ENCODE results near the gene A3GALT2.
"Not testable (repeated sequence)": the region's sequence is repeated elsewhere in the genome, so short reads cannot be mapped to it uniquely, and the experiment has no call there.

Gene A3GALT2

DNA sequence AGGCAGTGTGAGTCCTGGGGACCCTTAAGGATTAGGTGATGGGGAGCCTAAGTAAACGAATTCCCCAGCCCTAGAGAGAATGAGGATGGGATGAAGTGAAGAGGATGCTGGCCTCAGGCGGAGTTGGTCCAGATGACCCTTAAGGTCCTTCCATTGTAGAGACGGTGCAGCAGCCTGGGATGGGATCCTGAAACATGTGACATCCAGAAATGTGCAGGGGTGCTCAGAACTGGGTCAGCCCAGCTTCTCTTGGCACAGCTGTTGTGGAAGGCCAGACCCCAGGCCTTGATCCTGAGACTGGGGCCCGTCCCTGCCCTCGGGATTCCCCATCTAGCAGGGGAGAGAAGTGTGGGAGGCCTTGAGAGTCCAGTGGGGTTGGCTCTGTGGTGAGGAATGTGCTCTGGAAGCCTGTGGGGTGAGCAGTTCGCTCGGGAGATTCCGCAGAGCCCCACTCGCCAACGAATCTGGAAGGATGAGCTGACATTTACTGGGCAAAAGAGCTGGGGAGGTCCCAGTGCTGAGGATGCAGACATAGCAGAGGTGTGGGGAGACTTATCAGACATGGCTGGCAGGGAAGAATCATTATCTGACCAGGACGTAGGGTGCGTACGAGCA is 28.1 kb downstream of the A3GALT2 start:
- DNase-seq (ENCODE audit: low read depth): no peak

DNA sequence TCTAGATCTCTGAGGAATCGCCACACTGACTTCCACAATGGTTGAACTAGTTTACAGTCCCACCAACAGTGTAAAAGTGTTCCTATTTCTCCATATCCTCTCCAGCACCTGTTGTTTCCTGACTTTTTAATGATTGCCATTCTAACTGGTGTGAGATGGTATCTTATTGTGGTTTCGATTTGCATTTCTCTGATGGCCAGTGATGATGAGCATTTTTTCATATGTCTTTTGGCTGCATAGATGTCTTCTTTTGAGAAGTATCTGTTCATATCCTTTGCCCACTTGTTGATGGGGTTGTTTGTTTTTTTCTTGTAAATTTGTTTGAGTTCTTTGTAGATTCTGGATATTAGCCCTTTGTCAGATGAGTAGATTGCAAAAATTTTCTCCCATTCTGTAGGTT is 30.3 kb downstream of the A3GALT2 start:
- not testable (repeated sequence) for DNase-seq (ENCODE audit: low read depth)

DNA sequence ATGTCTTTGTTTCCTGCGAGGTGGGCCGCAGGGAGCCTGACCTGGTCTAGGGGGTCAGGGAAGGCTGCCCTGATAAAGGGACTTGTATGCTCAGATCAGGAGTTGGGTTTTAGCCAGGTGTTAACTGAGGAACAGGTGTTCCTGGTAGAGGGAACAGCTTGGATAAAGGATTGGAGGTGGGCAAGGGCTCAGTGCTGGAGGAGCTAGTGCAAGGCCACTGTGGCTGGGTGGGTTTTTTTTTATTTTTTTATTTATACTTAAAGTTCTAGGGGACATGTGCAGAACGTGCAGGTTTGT is 31.1 kb downstream of the A3GALT2 start:
- no peak for DNase-seq (ENCODE audit: low read depth)

DNA sequence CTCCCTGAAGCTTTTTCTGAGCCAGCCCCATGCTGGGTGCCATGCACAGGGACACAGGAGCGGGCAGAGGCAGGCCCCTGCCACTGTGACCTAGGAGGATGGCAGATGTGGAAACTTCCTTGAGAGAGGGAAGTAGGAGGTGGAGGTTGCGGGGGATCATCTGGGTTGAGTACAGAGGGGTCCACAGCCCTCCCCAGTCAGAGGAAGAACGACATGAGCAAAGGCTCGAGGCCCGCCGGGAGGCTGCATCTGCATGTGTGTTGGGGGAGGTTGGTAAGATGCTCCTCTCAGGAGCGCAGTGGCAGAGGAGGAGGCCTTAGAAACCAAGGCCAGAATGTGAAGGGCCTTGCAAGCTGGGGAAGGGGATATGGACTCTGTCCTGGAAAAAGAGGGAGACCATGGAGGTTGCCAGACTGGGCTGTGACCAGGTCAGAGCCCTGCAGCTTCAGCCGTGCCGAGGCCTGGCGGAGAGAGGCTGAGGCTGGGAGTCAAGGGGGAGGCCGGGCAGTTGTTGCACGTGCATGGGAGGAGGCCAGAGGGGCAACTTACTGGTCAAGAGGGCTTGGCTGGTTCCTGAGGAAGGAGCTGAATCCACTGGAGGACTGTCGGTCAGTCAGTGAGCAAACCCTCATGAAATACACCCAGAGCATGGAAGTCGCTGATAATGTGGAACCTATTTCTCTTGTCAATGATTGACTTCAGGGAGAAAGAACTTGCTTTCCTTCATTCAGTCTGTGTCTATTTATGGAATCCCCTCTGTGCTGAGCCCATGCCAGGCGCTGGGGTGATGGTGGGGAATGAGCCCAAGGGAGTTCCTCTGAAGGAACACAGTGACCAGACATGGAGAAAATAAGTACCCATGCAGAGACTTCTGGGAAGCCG is 31.7 kb downstream of the A3GALT2 start:
- no peak for DNase-seq (ENCODE audit: low read depth)

DNA sequence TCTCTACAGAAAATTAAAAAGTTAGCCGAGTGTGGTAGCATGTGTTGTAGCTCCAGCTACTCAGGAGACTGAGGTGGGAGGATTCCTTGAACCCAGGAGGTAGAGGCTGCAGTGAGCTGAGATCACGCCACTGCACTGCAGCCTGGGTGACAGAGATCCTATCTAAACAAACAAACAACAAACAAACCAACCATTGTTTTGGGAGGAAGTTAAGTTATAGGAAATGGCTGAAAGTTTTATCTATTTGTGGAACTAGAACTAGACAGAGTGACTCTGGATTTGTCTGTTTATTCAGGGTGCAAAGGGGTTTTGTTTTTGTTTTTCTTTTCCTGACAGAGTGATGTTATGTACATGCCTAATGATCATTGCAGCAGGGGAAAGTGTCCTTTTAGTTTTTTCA is 33.6 kb downstream of the A3GALT2 start:
- DNase-seq (ENCODE audit: low read depth): no peak

DNA sequence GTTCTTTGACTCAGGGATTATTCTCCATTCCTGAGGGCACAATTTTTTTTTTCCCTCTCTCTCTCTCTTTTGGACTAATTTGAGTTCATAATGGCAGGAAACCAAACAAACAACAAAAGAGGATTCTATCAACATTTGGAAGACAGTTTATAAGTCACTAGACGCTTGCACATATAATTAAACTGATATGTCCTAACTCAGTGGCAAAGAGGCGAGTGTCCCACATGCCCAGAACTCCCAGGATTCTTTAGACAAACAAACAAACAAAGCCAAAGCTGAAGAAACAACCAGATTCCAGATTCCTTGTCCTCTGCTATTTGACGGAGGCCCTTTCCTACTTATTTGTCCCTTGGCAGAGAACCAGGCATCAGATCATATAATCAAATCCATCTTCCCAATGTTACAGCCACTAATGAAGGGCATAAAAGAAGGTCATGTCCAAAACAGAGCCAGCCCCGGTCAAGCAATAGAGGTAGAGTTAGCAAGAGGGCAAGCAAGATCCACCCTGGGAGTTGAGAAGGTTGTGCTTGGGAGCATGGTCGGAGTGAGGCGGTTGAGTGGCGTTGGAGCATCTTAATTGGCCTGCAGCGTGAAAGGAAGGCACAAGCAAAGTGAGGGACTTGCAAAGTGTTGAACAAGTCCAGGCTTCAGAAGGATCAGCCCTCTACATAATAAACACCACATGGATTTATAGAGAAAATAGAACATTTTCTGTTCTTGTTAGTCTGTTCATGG is 34.3 kb downstream of the A3GALT2 start:
- no peak for DNase-seq (ENCODE audit: low read depth)

DNA sequence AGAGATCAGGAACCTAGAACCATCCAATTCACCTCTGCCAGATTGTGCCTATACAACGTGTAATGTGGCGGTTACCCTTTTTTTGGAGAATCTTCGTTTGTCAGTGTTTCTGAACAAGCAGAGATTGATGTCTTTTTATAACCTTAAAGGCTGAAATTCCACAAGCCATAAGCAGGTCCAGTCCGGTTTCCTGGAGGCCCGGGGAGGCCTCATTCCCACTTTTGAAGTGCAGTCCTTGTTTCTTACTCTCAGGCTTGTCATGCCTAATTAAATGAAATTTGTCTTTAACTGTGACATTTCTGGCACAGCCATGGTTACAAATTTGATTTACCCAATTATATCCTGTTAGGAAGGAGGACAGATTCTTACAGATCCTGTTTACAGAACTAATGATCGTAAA is 36.8 kb downstream of the A3GALT2 start:
- no peak for DNase-seq (ENCODE audit: low read depth)

DNA sequence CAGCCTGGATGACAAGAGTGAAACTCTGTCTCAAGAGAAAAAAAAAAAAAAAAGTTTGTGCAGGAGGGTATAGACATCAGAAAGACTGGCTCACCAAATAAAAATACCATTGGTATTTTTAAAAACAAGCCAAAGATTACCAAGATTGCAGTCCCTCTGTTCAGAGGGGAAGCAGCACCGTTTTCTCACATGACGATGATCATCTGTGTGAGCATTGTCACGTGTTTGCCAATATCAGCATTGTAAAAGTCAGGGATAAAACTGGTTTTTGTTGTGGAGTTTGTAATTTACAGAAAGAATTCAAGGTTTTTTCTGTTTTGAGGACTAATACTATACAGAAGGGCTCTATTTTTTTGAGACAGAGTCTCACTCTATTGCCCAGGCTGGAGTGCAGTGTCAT is 38.1 kb downstream of the A3GALT2 start:
- no peak for DNase-seq (ENCODE audit: low read depth)

DNA sequence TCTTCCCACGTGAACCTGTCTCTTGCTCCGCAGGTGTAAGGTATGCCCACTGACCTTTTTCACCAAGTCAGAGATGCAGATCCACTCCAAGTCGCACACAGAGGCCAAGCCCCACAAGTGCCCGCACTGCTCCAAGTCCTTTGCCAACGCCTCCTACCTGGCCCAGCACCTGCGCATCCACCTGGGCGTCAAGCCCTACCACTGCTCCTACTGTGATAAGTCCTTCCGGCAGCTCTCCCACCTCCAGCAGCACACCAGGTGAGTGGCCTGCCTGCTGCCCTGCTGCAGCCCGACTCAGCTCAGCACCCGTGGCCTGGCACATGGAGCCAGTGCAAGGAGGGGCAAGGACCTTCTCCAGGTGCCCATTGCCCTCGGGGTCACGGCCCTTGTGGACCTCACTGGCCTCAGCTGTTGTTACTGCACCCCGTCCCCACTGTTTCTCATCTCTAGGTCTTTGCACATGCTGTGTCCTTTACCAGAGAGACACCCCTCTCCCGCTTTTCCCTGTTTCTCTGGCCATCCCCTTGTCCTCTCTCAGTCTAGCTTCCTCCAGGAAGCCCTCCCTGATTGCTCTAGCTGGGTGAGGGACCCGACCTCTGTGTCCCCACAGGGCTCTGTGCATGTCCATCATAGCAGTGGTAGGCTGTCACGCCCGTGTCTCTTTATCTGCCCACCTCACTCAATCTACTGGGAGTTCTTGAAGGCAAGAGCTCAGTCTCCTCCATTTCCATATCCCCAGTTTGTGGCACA is 39.2 kb downstream of the A3GALT2 start:
- DNase-seq (ENCODE audit: low read depth): no peak

DNA sequence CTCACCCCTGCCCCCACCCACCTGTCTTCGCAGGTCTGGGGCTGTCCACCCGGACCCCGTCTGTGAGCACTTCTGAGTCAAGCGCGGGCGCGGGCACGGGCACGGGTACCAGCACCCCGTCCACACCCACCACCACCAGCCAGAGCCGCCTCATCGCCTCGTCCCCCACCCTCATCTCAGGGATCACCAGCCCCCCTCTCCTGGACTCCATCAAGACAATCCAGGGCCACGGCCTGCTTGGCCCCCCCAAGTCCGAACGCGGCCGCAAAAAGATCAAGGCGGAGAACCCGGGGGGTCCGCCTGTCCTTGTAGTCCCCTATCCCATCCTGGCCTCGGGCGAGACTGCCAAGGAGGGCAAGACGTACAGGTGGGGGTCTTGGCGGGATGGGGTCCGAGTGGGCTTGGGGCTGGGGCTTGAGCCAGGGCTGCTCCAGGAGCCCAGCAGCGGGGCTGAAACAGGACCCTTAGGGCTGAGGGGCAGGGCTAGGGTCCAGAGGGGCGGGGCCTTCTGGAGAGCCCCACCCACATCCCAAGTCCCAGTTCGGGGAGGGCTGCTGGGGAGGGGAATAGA is 40.7 kb downstream of the A3GALT2 start:
- DNase-seq (ENCODE audit: low read depth): no peak

DNA sequence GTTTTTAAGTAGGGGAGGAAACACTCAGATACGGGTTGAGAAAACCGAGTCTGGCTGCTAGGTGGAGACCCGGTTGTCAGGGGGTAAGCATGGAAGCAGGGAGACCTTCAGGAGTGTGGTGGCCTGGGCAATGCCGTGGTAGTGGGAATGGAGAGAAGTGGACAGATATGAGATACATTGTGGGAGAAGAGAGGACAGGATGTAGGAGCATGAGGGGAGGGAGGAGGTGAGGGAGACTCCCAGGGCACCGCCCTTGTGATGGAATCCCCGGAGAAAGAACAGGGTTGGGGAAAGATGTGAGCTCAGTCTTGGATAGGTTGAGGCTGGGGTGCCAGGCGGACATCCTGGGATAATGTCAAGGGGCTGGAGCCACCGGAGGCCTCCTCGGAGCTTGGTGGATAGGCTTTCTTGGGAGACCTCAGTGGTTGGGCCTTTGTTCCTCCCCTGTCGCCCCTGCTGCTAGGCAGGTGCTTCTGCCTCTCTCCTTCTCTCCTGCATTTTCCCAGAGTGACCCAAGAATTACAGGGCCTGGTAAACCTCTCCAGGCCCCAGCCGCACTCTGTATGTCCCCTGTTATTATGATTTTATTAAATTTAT is 43.3 kb downstream of the A3GALT2 start:
- no peak for DNase-seq (ENCODE audit: low read depth)

DNA sequence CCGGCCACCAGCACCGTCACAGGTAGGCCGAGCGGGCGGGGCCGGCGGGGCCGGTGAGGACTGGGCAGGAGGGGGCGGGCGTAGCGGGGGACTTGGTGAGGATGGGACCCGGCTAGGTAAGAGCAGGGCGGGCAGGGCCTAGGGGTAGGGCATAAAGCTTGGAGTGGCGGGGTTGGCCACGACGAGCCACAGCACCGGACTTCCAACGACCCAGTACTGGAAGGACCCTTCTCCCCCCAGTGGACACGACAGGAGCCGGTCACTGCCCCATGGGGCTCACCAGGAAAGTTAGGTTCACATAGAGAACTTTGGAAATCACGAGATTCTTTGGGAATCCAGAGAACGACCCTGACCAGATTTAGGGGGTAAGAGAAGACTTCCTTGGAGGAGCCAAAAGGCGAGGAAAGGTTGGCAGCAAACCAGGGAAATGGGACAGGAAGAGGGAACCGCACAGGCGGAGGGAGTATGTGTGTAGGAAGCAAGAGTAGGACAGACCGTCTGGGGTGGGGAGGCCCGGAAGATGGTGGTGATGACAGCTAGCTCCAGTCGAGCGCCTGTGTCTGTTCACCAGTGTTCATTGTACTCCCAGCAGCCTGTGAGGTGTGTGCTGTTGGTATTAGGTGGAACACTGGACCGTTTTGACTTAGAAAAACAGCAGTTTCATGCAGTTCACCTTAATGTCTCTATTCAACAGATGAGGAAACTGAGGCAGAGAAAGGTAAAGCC is 44.2 kb downstream of the A3GALT2 start:
- no peak for DNase-seq (ENCODE audit: low read depth)

DNA sequence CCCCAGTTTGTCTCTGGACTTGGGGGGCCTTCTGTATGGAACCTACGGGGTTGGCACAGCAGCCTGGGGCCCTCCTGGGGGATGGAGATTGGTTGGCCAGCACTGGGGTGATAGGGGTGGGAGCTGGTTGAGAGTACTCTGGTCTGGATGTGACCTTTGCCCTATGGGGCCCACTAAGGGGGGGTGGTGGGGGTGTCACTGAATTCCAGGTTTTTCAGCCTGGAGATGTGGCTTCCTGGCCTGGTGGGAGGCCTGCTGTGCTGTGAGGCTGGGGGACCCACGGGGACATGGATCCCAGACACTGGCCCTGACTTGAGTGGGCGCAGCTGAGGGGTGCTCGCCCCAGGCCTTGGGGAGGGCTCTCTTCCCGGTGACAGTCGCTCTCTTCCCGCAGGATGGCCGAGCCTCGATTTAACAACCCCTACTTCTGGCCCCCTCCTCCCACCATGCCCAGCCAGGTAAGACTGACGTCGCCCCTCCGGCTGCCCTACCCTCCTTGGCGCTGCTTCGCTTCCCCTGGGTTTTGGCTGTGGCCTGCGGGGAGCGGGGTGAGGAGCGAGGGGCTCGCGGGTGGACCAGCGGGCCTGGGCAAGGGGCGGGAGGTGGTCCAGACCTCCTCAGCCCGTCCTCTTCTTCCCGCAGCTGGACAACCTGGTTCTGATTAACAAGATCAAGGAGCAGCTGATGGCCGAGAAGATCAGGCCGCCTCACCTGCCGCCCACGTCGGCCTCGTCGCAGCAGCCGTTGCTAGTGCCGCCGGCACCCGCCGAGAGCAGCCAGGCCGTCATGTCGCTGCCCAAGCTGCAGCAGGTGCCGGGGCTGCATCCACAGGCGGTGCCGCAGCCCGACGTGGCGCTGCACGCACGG is 45.0 kb downstream of the A3GALT2 start:
- DNase-seq (ENCODE audit: low read depth): no peak

DNA sequence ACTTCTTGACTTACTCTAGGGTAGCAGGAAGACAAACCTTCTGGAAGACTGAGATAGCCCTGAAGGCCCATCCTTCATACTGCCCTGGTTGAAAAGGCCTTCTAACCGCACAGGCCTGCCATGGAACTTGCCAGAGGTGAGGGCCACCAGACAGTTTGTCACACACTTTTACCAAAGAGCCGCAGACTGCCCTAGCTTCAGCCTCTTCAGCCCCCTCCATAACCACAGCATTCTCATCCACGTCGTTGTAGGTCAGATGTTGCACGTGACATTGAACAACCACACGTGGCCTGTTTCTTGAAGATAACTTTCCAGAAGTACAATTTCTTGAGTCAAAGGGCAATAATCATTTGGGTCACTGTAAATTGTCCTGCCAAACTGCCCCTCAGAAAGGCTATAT is 45.7 kb downstream of the A3GALT2 start:
- DNase-seq (ENCODE audit: low read depth): no peak

DNA sequence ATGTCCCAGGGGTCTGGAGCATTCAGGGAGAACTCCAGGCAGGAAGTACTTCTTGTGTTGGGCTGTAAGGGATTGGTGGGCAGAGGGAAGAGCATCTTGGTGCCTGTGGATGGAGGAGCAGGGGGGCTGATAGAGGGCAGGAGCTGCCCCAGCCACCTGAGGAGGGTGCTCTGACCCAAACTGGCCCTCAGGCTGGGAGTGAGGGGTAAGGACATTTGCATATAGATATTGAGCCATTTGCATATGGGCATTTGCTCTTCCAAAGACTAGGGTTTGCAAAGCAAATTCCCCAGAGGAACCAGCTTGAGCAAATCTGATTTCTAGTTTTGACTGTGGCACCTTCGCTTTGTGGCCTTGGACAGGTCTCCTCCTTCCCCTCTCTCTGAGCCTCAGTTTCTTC is 46.5 kb downstream of the A3GALT2 start:
- DNase-seq (ENCODE audit: low read depth): no peak

DNA sequence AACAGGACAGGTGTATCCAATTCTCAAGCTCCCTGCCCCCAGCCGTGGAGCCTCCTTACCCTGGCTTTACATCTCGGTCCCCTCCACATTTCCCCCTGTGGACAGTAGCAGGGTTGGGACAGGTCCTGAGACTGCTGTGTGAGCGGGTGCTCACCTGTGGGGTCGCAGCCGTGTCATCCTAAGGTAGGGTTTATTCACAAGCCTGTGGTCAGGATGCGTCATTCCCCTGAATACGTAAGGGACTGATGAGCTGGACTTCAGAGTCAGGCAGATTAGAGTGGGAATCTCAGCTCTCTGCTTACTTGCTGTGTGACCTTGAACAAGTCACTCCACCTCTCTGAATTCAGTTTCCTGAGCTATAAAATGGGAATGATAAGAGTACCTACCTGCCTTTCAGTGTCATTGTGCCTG is 46.9 kb downstream of the A3GALT2 start:
- DNase-seq (ENCODE audit: low read depth): no peak

DNA sequence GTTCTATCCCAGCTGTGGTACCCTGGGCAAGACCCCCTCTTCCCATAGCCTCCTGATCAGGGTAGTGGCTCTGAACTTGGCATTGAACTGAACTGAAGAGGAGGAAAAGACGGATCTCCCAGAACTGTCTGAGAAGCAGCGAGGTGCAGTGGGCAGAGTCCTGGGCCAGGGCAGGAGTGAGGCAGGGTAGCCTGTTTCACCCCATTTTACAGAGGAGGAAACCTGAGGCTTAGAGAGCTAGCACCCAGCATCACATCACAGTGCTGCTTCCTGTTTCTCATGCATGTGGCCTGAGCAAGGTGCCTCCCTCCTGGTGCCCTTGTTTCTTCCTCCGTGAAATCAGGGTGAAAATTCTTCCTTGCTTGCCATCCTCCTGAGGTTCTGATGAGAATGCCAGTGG is 47.5 kb downstream of the A3GALT2 start:
- no peak for DNase-seq (ENCODE audit: low read depth)

DNA sequence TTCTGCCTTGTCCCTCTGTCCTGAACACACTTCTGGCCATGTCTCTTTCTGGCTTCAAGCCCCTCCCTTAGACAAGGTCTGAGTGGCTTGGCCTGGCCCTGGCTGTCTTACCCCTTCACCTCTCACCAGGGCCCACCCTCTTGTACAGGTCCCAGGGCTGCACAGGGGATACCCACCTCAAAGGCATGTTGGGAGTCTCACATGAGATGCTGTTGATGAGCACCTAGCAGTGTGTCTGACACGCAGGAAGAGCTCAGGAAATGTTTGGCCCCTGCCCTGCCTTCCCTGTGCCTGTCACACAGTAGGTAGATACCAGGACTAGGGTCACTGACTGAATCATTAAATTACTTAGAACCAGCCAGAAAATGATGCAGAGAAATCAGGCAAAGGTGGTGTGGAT is 48.0 kb downstream of the A3GALT2 start:
- no peak for DNase-seq (ENCODE audit: low read depth)

DNA sequence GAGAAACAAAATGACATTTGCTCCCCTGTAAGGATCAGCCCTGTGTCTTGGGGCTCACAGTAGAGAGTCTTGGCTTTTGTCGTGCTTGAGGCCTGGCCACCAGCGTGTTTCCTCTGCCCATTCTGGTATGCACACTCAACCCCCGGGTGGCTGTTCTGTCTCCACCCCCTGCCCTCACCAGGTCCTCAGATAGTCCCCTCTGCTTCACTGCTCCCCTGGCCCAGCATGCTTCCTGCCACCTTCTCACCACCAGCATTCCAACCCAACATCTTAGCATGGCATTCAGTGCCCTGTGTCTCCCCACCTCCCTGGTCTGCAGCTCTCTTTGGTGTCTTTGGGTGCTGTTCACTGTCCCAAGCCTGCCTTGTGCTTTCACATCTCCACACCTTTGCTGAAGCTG is 48.4 kb downstream of the A3GALT2 start:
- DNase-seq (ENCODE audit: low read depth): no peak
